Stimulated activated CD4-positive, alpha-beta T cell treated with anti-CD3 and anti-CD28 coated beads, Interleukin-12 subunit alpha, Interleukin-12 subunit beta, amount 100 ng/mL, for 4 hours (primary cell): Measurements from ENCODE around the gene MRTFA.
"Not testable (repeated sequence)": the region's sequence is repeated elsewhere in the genome, so short reads cannot be mapped to it uniquely, and the experiment has no call there.

Experiments used
- DNase-seq: peaks from one replicate; pipeline ENCODE4 v3.0.0-alpha.2; 2020

The MRTFA gene

DNA sequence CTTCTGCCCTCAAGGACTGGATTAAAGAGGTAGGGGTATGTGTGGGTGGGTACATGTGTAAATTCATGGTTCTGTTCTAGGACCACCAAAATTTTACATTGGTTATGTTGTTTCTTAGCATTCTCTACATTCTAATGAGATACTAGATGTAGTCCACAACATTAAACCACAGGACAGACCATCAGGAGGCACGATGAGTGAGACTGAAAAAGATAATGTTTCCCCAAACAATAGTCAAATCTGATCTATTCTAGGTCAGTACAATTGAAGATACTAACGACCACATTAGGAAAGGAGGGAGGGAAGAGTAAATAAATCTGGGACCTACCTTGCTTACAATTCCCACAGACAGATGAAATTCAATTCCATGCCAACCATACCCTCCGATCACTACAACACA is 42.2 kb downstream of the MRTFA start:
- no peak for DNase-seq

GRCh38 chr22:40593460-40594273 is 42.9 kb downstream of the MRTFA start:
- no peak for DNase-seq

- no peak for DNase-seq
These were observed 44.0 kb downstream of the MRTFA start for GRCh38 chr22:40592352-40593113.

GRCh38 chr22:40588726-40589125 is 47.8 kb downstream of the MRTFA start:
- DNase-seq: no peak

DNA sequence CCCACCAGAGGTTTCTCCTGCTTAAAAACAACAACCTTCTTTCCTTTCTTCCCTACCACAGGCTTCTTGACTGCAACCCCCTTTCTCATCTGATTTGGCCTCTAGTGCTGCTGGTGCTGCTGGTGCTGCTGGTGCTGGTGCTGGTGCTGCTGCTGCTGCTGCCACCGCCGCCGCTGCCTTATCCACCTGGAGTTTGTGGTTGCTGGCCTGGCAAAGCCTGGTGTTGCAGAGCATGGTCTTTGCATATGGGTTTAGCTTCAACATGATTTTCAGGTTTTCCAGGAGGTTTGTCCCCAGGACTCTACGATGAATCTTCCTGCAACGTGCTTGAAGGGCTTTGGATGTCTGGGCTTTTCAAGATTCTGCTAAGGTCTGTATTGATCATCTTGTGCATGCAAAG is 49.7 kb downstream of the MRTFA start:
- DNase-seq: no peak

DNA sequence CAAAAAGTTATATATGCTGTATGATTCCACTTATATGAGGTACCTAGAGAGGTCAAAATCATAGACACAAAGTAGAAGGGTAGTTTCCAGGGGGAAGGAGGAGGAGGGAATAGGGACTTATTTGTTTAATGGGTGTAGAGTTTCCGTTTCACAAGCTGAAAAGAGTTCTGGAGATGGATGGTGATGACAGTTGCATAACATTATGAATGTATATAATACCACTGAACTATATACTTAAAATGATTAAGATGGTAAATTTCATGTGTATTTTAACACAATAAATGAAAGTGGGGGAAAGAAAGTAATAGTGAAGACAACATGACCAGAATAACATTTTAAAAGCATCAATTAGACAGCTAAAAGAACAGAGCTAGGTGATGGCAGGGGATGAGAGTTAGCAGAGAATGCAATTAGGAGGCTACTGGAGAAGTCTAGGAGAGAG is 51.2 kb downstream of the MRTFA start:
- DNase-seq: no peak

GRCh38 chr22:40584766-40585165 is 51.8 kb downstream of the MRTFA start:
- DNase-seq: not testable (repeated sequence)

GRCh38 chr22:40583053-40583741 is 53.3 kb downstream of the MRTFA start:
- no peak for DNase-seq

GRCh38 chr22:40582063-40582462 is 54.5 kb downstream of the MRTFA start:
- no peak for DNase-seq

DNA sequence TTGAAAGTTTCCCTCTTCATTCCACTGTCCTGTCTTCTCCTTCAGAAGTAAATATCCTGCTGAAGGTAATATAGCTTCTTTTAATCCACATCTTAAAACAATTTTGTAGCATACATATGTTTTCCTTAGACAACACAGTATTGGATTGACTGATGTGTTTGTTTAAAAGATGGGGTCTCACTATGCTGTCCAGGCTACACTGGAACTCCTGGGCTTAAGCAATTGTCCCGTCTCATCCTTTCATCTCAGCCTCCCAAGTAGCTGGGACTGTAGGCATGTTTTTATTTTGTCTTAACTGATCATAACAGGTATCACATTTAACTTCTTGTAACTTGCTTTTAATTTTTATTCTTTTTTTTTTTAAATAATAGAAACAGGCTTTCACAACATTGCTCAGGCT is 55.9 kb downstream of the MRTFA start:
- DNase-seq: no peak

DNA sequence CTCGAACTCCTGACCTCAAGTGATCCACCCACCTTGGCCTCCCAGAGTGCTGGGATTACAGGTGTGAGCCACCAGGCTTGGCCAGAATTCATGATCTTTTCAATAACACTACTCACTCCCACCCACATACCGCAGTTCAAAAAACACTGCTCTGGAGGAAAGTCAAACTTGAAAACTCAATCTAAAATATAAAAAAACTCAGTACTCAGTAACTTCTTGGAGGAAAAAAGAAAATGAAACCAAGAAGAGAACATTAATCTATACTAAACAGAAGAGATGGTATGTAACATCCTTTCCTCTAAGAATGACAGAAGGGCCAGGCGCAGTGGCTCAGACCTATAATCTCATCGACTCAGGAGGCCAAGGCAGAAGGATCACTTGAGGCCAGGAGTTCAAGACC is 58.3 kb downstream of the MRTFA start:
- DNase-seq: no peak

GRCh38 chr22:40572976-40573375 is 63.5 kb downstream of the MRTFA start:
- DNase-seq: no peak

- no peak for DNase-seq
These were observed 64.6 kb downstream of the MRTFA start for GRCh38 chr22:40571887-40572286.

DNA sequence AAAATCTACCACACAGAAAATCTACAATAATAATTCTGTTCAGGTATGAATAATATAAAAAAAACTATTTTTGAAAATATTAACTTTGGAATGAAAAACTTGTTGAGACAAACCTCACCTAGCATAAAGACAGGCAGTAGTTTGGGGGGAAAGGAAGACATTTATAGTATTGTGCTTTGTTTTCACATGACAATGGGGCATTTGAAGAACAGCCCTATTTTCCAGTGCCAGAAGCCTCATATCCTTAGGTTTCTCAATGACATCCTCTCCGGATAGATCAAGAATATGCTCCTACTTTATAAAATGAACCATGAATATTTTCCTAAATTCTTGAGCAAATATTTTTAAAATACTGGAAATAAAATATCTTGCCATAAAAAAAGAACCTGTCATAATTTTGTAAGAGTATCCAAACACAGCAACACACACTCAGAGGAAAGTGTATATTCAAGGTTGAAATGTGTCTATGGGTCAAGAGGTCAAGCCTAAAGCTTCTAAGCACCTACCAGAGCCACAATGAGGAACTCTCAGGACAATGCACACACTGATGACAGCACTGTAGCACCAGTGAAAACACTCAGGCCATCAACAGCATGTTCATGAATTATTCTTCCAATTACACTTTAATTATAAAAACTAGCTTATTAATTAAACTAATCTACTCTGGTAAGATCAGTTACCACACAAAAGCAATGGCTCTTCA is 68.7 kb downstream of the MRTFA start:
- DNase-seq: no peak

DNA sequence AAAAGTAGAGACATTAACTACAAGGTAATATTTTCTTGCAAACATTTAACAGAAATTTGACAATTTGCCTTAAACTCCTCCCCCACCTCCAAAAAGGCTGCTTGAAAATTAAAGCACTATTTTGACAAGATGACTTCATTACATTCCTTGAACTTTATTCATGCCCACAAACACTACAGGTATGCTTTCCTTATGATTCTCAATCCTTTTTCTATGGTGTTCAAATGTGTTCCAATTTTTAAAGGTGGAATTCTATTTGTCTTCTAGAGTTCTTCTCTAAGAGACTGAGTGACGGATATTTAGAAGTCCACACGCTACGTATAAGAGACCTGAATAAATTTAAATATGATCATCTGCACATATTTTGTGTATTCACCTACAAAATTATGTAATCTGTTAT is 69.4 kb downstream of the MRTFA start:
- no peak for DNase-seq

- no peak for DNase-seq
These were observed 75.5 kb downstream of the MRTFA start for GRCh38 chr22:40560994-40561515.

- no peak for DNase-seq
These were observed 76.0 kb downstream of the MRTFA start for GRCh38 chr22:40560551-40560950.

DNA sequence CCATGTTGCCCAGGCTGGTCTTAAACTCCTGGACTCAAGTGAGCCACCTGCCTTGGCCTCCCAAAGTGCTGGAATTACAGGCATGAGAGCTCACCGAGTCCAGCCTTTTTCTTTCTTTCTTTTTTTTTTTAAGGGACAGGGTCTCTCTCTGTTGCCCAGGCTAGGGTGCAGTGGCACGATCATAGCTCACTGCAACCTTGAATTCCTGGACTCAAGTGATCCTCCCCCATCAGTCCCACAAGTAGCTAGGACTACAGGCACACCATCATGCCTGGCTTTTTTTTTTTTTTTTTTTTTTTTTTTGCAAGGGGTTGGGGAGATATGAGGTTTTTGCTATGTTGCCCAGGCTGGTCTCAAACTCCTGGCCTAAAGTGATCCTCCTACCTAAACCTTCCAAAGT is 78.5 kb downstream of the MRTFA start:
- DNase-seq: no peak

- DNase-seq: no peak
These were observed 79.9 kb downstream of the MRTFA start for GRCh38 chr22:40556641-40557040.

GRCh38 chr22:40554023-40554422 is 82.5 kb downstream of the MRTFA start:
- DNase-seq: not testable (repeated sequence)

DNA sequence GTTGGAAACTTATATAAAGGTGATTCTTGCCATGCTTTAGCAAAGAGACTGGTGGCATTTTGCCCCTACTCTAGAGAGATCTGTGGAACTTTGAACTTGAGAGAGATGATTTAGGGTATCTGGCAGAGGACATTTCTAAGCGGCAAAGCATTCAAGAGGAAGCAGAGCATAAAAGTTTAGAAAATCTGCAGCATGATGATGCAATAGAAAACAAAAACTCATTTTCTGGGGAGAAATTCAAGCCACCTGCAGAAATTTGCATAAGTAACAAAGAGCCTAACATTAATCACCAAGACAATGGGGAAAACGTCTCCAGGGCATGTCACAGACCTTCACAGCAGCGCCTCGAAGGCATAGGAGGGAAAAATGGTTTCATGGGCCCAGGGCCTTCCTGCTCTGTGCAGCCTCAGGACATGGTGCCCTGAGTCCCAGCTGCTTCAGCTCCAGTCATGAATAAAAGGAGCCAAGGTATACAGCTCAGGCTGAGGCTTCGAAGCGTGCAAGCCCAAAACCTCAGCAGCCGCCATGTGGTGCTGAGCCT is 83.4 kb downstream of the MRTFA start:
- no peak for DNase-seq

GRCh38 chr22:40552070-40552469 is 84.4 kb downstream of the MRTFA start:
- no peak for DNase-seq
